GM23338 (cell line): ENCODE data around the gene TTC1. TPM values are rescaled to one million over a fixed set of nuclear protein-coding genes. Genes with fewer than 3 reads are reported as not detected.
A peak's percentile ranks its signal among the peaks of the same experiment; 100 is the strongest.

Experiments used
- ATAC-seq: fragments of 200-7000 bp; cut with Tn5 transposase; 3 replicates; pipeline ENCODE4 v1.9.1; 2020
- DNase-seq: peaks from one replicate; pipeline ENCODE4 v3.0.0-alpha.2; 2015; ENCODE audit warnings: low spot score
- H2AFZ ChIP-seq: fragments of 200-600 bp; sonication (generic); 2 replicates; pipeline ENCODE4 v1.8.0; 2016; ENCODE audit warnings: antibody characterized with exemption, mild to moderate bottlenecking, moderate library complexity
- H3F3A ChIP-seq: fragments of 200-600 bp; sonication (generic); replicated peaks from 2 replicates; pipeline ENCODE4 v1.8.0; 2017; ENCODE audit warnings: antibody characterized with exemption, mixed run types, low read depth
- H3K27ac ChIP-seq: fragments of 200-600 bp; sonication (generic); 2 replicates; pipeline ENCODE4 v1.6.1; 2016; ENCODE audit warnings: low read depth
- H3K27me3 ChIP-seq: fragments of 200-600 bp; sonication (generic); 2 replicates; pipeline ENCODE4 v1.8.0; 2016; ENCODE audit warnings: mild to moderate bottlenecking, mixed run types, moderate library complexity; ENCODE audit not compliant: insufficient read depth
- H3K36me3 ChIP-seq: fragments of 200-600 bp; sonication (generic); 2 replicates; pipeline ENCODE4 v1.8.0; 2016; ENCODE audit warnings: mild to moderate bottlenecking; ENCODE audit not compliant: insufficient read depth
- H3K4me1 ChIP-seq: fragments of 200-600 bp; sonication (generic); 2 replicates; pipeline ENCODE4 v1.8.0; 2016; ENCODE audit warnings: mild to moderate bottlenecking, moderate library complexity; ENCODE audit not compliant: insufficient read depth
- H3K4me2 ChIP-seq: fragments of 200-600 bp; sonication (generic); 2 replicates; pipeline ENCODE4 v1.7.1; 2017; ENCODE audit warnings: mixed run types
- H3K4me3 ChIP-seq: fragments of 200-600 bp; sonication (generic); 2 replicates; pipeline ENCODE4 v1.6.1; 2016; ENCODE audit warnings: mixed run types
- H3K79me2 ChIP-seq: fragments of 200-600 bp; sonication (generic); replicated peaks from 2 replicates; pipeline ENCODE4 v1.8.0; 2017; ENCODE audit warnings: mild to moderate bottlenecking; ENCODE audit not compliant: insufficient read depth
- H3K9me2 ChIP-seq: fragments of 200-600 bp; sonication (generic); 2 replicates; pipeline ENCODE4 v1.8.0; 2017; ENCODE audit not compliant: insufficient read depth
- H4K20me1 ChIP-seq: fragments of 200-600 bp; sonication (generic); replicated peaks from 2 replicates; pipeline ENCODE4 v1.8.0; 2017; ENCODE audit warnings: mild to moderate bottlenecking; ENCODE audit not compliant: insufficient read depth
- H3K27ac Mint-ChIP-seq: 2 replicates; pipeline ENCODE4 v1.8.0; 2020; ENCODE audit warnings: inconsistent platforms, mild to moderate bottlenecking, moderate library complexity, mixed read lengths
- H3K27me3 Mint-ChIP-seq: 3 replicates; pipeline ENCODE4 v1.8.0; 2022; ENCODE audit warnings: low read depth, mild to moderate bottlenecking, moderate library complexity, mixed read lengths, inconsistent platforms; ENCODE audit not compliant: insufficient read depth, poor library complexity
- H3K36me3 Mint-ChIP-seq: 3 replicates; pipeline ENCODE4 v1.8.0; 2021; ENCODE audit warnings: low read depth, mild to moderate bottlenecking, inconsistent platforms, moderate library complexity, mixed read lengths
- H3K4me1 Mint-ChIP-seq: 3 replicates; pipeline ENCODE4 v1.8.0; 2020; ENCODE audit warnings: mild to moderate bottlenecking, inconsistent platforms, mixed read lengths
- H3K4me3 Mint-ChIP-seq: 3 replicates; pipeline ENCODE4 v1.8.0; 2021; ENCODE audit warnings: moderate library complexity, mild to moderate bottlenecking, inconsistent platforms, mixed read lengths
- H3K9me3 Mint-ChIP-seq: 3 replicates; pipeline ENCODE4 v1.8.0; 2020; ENCODE audit warnings: moderate library complexity, mild to moderate bottlenecking, inconsistent platforms, mixed read lengths
- CREB1 ChIP-seq: fragments of 250-450 bp; sonication (Bioruptor Pico); IDR thresholded peaks from 2 replicates; pipeline ENCODE4 v1.5.0; 2020; ENCODE audit warnings: low read depth, mild to moderate bottlenecking, moderate library complexity
- ETS1 ChIP-seq: IDR thresholded peaks from 2 replicates; pipeline ENCODE4 v1.6.1; 2016; ENCODE audit warnings: antibody characterized with exemption
- EZH2 ChIP-seq: fragments of 200-600 bp; sonication (generic); IDR thresholded peaks from one replicate; pipeline ENCODE4 v1.8.0; 2017; ENCODE audit warnings: antibody characterized with exemption, mild to moderate bottlenecking, low read depth; ENCODE audit not compliant: unreplicated experiment
- NANOG ChIP-seq: IDR thresholded peaks from 2 replicates; pipeline ENCODE4 v1.6.1; 2016; ENCODE audit warnings: antibody characterized with exemption, borderline replicate concordance
- POLR2AphosphoS5 ChIP-seq: IDR thresholded peaks from 2 replicates; pipeline ENCODE4 v1.6.1; 2016; ENCODE audit warnings: antibody characterized with exemption, low read depth
- REST ChIP-seq: IDR thresholded peaks from one replicate; pipeline ENCODE4 v1.6.1; 2018; ENCODE audit warnings: antibody characterized with exemption; ENCODE audit not compliant: unreplicated experiment
- STAT1 ChIP-seq: IDR thresholded peaks from one replicate; pipeline ENCODE4 v1.6.1; 2016; ENCODE audit warnings: antibody characterized with exemption; ENCODE audit not compliant: unreplicated experiment
- ZNF114 ChIP-seq: fragments of 250-450 bp; sonication (Bioruptor Pico); IDR thresholded peaks from 2 replicates; pipeline ENCODE4 v1.5.0; 2020; ENCODE audit warnings: mild to moderate bottlenecking, moderate library complexity
- polyA plus RNA-seq: library from polyadenylated mRNA; unstranded; fragments of >200 nt; fragmentation: Nextera tagmentation; extraction: Ambion mirVana; gene quantifications from 2 replicates; pipeline ENCODE4 v1.2.1, GENCODE V29; 2016
- total RNA-seq: library from RNA; depleted of rRNA; stranded (reverse); fragments of >200 nt; shearing (Covaris generic); gene quantifications from 2 replicates; pipeline ENCODE4 v1.2.3, GENCODE V29; 2014

The TTC1 gene
- total and polyA plus RNA-seq, 2 experiments from 2014 or later, result 48.9 to 131 TPM

- H4K20me1 ChIP-seq, result no peaks in the 10 kb centered on the region
- H2AFZ ChIP-seq, result peak overlapping the region; percentile 98
- H3K9me2 ChIP-seq, result no peaks in the 10 kb centered on the region
- no peaks in the 10 kb centered on the region for H3K79me2 ChIP-seq
- no peak for TF ChIP-seq NANOG
- no peak for TF ChIP-seq STAT1
- no peak for TF ChIP-seq REST
- no peak for TF ChIP-seq ZNF114 (CRISPR knock-in tag)
- no peak for TF ChIP-seq EZH2
- TF ChIP-seq POLR2AphosphoS5, result no peak
- TF ChIP-seq CREB1 (CRISPR knock-in tag), result no peak
- Mint-ChIP-seq H3K27ac (no peak overlapping the region), H3K9me3 (no peaks in the 10 kb centered on the region), H3K27me3 (peaks cover 37% of the 10 kb centered on the region), H3K4me1 (peaks cover 9% of the 10 kb centered on the region), H3K4me3 (peak overlapping the region; percentile 62), H3K36me3 (no peaks in the 10 kb centered on the region)
- peaks cover 54% of the 10 kb centered on the region for H3K27me3 ChIP-seq
- DNase-seq (peak; percentile 65), ATAC-seq (peak; percentile 79)
- no peak overlapping the region for H3K27ac ChIP-seq
- peak overlapping the region; percentile 61 for H3K4me3 ChIP-seq
- H3F3A ChIP-seq, result no peaks in the 10 kb centered on the region; the same call in 1 of the 2 replicates
- H3K4me1 ChIP-seq, result peaks cover 11% of the 10 kb centered on the region
- no peaks in the 10 kb centered on the region for H3K36me3 ChIP-seq
- peak overlapping the region; percentile 85 for H3K4me2 ChIP-seq
These were observed 36.9 kb upstream of the TTC1 start for GRCh38 chr5:159971931-159972461.

- peak; percentile 83 for TF ChIP-seq EZH2
- no peak for TF ChIP-seq ETS1
These were observed 36.2 kb upstream of the TTC1 start for GRCh38 chr5:159972538-159973362.

More at GRCh38 chr5:159972538-159973362, 36.2 kb upstream of the TTC1 start:
- Mint-ChIP-seq H3K36me3 (no peaks in the 10 kb centered on the region), H3K9me3 (no peaks in the 10 kb centered on the region), H3K27me3 (peaks cover 40% of the 10 kb centered on the region), H3K4me1 (peaks cover 9% of the 10 kb centered on the region), H3K27ac (no peak overlapping the region), H3K4me3 (peak overlapping the region; percentile 82)
- no peaks in the 10 kb centered on the region for H4K20me1 ChIP-seq
- DNase-seq (peak; percentile 53), ATAC-seq (peak; percentile 65)
- peak overlapping the region; percentile 61 for H3K4me3 ChIP-seq
- peak overlapping the region; percentile 85 for H3K4me2 ChIP-seq
- no peaks in the 10 kb centered on the region for H3K36me3 ChIP-seq
- no peaks in the 10 kb centered on the region for H3K9me2 ChIP-seq
- H3K27ac ChIP-seq, result no peak overlapping the region
- peaks cover 54% of the 10 kb centered on the region for H3K27me3 ChIP-seq
- H2AFZ ChIP-seq, result peak overlapping the region; percentile 99
- H3F3A ChIP-seq, result no peaks in the 10 kb centered on the region; the same call in 1 of the 2 replicates
- H3K4me1 ChIP-seq, result peaks cover 11% of the 10 kb centered on the region
- no peaks in the 10 kb centered on the region for H3K79me2 ChIP-seq
